ENCODE data around the gene CFAP74.

DNA sequence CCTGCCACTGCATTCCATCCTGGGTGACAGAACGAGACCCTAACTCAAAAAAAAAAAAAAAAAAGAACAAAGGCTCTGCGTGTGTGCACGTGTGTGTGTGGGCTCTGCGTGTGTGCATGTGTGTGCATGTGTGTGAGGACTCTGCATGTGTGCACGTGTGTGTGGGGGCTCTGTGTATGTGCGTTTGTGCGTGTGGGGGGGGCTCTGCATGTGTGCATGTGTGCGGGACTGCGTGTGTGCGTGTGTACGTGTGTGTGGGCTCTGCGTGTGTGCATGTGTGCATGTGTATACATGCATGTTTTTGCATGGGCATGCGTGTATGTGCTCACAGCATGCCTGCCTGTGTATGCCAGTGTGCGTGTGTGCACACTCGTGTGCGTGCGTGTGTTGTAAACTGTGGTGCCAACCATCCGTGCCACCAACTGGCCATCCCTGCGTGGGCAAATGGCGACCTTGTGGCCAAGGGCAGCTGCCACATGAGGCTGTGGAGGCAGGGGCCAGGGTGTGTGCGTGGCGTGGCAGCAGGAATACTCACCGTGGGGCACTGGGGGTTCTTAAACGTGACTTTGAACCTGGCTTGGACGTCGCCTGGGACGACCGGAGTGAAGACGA lies 57.7 kb downstream of the CFAP74 start:
- TF ChIP-seq, protein P1, sequence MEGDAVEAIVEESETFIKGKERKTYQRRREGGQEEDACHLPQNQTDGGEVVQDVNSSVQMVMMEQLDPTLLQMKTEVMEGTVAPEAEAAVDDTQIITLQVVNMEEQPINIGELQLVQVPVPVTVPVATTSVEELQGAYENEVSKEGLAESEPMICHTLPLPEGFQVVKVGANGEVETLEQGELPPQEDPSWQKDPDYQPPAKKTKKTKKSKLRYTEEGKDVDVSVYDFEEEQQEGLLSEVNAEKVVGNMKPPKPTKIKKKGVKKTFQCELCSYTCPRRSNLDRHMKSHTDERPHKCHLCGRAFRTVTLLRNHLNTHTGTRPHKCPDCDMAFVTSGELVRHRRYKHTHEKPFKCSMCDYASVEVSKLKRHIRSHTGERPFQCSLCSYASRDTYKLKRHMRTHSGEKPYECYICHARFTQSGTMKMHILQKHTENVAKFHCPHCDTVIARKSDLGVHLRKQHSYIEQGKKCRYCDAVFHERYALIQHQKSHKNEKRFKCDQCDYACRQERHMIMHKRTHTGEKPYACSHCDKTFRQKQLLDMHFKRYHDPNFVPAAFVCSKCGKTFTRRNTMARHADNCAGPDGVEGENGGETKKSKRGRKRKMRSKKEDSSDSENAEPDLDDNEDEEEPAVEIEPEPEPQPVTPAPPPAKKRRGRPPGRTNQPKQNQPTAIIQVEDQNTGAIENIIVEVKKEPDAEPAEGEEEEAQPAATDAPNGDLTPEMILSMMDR (IDR thresholded peaks at IDR 0.05) = no peak
- TF ChIP-seq POLR2A (IDR thresholded peaks at IDR 0.05) = no peak

All from Peyer's patch (tissue), 4 donors.